Aorta (tissue), 5 donors: ENCODE results near the gene ZAR1. TPM values are rescaled to one million over a fixed set of nuclear protein-coding genes. Genes with fewer than 3 reads are reported as not detected.
"Not testable (repeated sequence)": the region's sequence is repeated elsewhere in the genome, so short reads cannot be mapped to it uniquely, and the experiment has no call there.

ENCODE experiments used
- ATAC-seq: fragments of 200-7000 bp; cut with Tn5 transposase; one replicate; pipeline ENCODE4 v1.9.1; 2022; ENCODE audit warnings: moderate library complexity; ENCODE audit not compliant: low FRiP score
- DNase-seq, 2 donors: peaks; one replicate each; pipeline ENCODE4 v3.0.0-alpha.2; 2020
- H3K27ac ChIP-seq, 2 donors: one replicate each; pipeline ENCODE4 v1.5.1; 2013; ENCODE audit warnings: low read length in 2 of 2, mild to moderate bottlenecking in 2 of 2, moderate library complexity in 2 of 2, control low read depth in 1 of 2, inconsistent platforms in 1 of 2, low read depth in 1 of 2
- H3K27me3 ChIP-seq, 2 donors: one replicate each; pipeline ENCODE4 v1.6.1; 2013; ENCODE audit warnings: control low read depth in 1 of 2, low read length in 1 of 2, mild to moderate bottlenecking in 1 of 2, moderate library complexity in 1 of 2; ENCODE audit not compliant: insufficient read depth in 2 of 2, control insufficient read depth in 1 of 2
- H3K36me3 ChIP-seq, 2 donors: one replicate each; pipeline ENCODE4 v1.6.1; 2013; ENCODE audit warnings: control low read depth in 1 of 2, low read length in 1 of 2, mild to moderate bottlenecking in 1 of 2; ENCODE audit not compliant: insufficient read depth in 2 of 2, control insufficient read depth in 1 of 2
- H3K4me1 ChIP-seq, 2 donors: one replicate each; pipeline ENCODE4 v1.6.1; 2013; ENCODE audit warnings: low read length in 2 of 2, control low read depth in 1 of 2, mild to moderate bottlenecking in 1 of 2, moderate library complexity in 1 of 2; ENCODE audit not compliant: insufficient read depth in 2 of 2, control insufficient read depth in 1 of 2
- H3K4me3 ChIP-seq, 2 donors: one replicate each; pipeline ENCODE4 v1.5.1; 2013; ENCODE audit warnings: low read length in 2 of 2, control low read depth in 1 of 2, mild to moderate bottlenecking in 1 of 2
- H3K9me3 ChIP-seq: one replicate; pipeline ENCODE4 v1.6.1; 2013; ENCODE audit warnings: mild to moderate bottlenecking, low read length; ENCODE audit not compliant: control insufficient read depth
- WGBS, 2 donors: extraction: QIAGEN DNeasy Blood & Tissue Kit; methylation state at CpG; one replicate each; pipeline ENCODE4 v1.1.7; 2013; 5-methylcytosine and 5-hydroxymethylcytosine counted together
- intact Hi-C, 2 donors: fragments of 100-400 bp; cut with DNase I; formaldehyde crosslinking; loops; one replicate each; pipeline versions ENCODE4 v1.14.2 to v1.15.0; 2022
- long read RNA-seq, 2 donors: library from polyadenylated mRNA; unstranded; transcript quantifications; one replicate each; pipeline ENCODE4 v2.0.0, GENCODE V29; 2020 to 2021
- polyA plus RNA-seq, 2 donors: library from polyadenylated mRNA; stranded (reverse); fragments of 200-250 nt; gene quantifications; one replicate each; pipeline ENCODE4 v1.2.3, GENCODE V29; 2013
- total RNA-seq, 2 donors: library from RNA; stranded (reverse); fragmentation: NEBNext Ultra II Directional; extraction: Animal tissue kit (Norgen Biotek cat#: 25700); gene quantifications; one replicate each; pipeline ENCODE4 v1.2.1, GENCODE V29; 2021
- donor health status: healthy with polysubstance abuse.
- donor health status: Bipolar disorder and iron deficiency.
- donor health status: DM: no; HTN: no; CAD: no.
- donor health status: DM: no; HTN: no; CAD: no.
- donor health status: DM: yes; HTN: yes; CAD: no.

Gene ZAR1, protein sequence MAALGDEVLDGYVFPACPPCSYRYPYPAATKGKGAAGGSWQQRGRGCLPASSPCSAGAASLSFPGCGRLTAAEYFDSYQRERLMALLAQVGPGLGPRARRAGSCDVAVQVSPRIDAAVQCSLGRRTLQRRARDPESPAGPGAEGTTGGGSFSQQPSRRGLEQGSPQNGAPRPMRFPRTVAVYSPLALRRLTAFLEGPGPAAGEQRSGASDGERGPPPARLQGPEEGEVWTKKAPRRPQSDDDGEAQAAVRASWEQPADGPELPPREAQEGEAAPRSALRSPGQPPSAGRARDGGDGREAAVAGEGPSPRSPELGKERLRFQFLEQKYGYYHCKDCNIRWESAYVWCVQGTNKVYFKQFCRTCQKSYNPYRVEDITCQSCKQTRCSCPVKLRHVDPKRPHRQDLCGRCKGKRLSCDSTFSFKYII
- total RNA-seq (not detected), polyA plus RNA-seq (not detected)
- long read RNA-seq, donor 1, result 0 reads
- long read RNA-seq, donor 2, result 0 reads

DNA sequence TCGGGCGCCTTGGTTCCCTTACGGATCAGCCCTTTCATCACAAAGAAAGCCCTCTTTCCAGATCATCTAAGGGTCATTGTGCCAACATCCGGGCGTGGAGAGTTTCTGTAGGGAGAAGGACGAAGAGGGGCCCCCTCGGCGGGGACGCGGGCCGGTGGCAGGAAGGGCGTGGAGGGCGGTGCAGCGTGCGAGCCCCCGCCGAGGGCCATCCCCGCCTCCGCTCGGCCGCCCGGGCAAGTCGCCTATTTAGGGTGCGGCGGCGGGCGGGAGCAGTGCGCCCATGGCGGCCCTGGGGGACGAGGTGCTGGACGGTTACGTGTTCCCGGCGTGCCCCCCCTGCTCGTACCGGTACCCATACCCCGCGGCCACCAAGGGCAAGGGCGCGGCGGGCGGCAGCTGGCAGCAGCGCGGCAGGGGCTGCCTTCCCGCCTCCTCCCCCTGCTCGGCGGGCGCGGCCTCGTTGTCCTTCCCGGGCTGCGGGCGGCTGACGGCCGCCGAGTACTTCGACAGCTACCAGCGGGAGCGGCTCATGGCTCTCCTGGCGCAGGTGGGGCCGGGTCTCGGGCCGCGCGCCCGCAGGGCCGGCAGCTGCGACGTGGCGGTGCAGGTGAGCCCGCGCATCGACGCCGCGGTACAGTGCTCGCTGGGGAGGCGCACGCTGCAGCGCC is at the start of gene ZAR1:
Gene ZAR1, plus strand, starts transcription at position 241 of the 668 bp plus-strand sequence. Its CDS starts 40 bp downstream, at position 281.
- ATAC-seq (no peak), DNase-seq (no peak)
- H3K4me3 ChIP-seq, result peak within 1 kb of the TSS in 1 of 2 donors; percentile 22
- 3% methylated on average over 52 to 80 of the region's 80 CpGs for WGBS, 2 donors
- H3K27ac ChIP-seq, result no peak within 1 kb of the TSS
- no peaks in the 10 kb centered on the region for H3K36me3 ChIP-seq
- intact Hi-C loops, result no loop called here
- no peaks in the 10 kb centered on the region for H3K27me3 ChIP-seq
- H3K9me3 ChIP-seq, result no peaks in the 10 kb centered on the region
- H3K4me1 ChIP-seq, result no peaks in the 10 kb centered on the region

DNA sequence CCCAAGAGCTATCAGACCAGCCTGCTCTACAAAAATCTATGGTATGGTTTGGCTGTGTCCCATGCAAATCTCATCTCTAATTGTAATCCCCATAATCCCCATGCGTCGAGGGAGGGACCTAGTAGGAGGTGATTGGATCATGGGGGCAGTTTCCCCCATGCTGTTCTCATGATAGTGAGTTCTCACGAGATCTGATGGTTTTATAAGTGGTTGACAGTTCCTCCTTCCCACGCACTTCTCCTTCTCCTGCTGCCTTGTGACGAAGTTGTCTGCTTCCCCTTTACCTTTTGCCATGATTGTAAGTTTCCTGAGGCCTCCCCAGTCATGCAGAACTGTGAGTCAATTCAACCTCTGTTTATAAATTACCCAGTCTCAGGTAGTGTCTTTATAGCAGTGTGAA is 49.1 kb upstream of the ZAR1 start:
- WGBS, 2 donors, result 87 to 92% methylated on average over 5 of the region's 5 CpGs
- not testable (repeated sequence) for H3K4me3 ChIP-seq, H3K36me3 ChIP-seq, H3K27ac ChIP-seq, H3K4me1 ChIP-seq, DNase-seq, H3K9me3 ChIP-seq, H3K27me3 ChIP-seq, ATAC-seq
- intact Hi-C loops, result loop anchor here in 1 of 2 donors (10.0 kb wide), 1 partner anchor 104 kb away; no protein-coding TSS in a partner anchor

DNA sequence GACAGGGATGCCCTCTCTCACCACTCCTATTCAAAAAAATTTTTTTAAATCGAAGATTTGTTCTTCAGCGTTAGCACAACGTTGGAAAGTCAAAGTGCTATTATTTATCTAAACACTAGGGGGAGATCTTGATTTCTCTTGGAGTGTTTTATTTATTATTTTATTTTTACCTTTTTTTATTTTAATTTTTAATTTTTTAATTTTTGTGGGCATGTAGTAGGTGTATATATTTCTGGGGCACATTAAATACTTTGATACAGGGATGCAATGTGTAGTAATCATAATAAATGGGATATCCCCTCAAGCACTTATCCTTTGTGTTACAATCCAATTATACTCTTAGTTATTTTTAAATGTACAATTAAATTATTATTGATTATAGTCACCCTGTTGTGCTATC is 44.3 kb upstream of the ZAR1 start:
- no peak overlapping the region for H3K27ac ChIP-seq
- H3K4me1 ChIP-seq, result no peaks in the 10 kb centered on the region
- H3K9me3 ChIP-seq, result no peaks in the 10 kb centered on the region
- 3 to 13% methylated on average over 3 of the region's 3 CpGs for WGBS, 2 donors
- no peaks in the 10 kb centered on the region for H3K36me3 ChIP-seq
- ATAC-seq (no peak), DNase-seq (no peak)
- H3K4me3 ChIP-seq, result no peak overlapping the region
- intact Hi-C loops, result loop anchor here in 1 of 2 donors (10.0 kb wide), 1 partner anchor 99 kb away; no protein-coding TSS in a partner anchor
- no peaks in the 10 kb centered on the region for H3K27me3 ChIP-seq

DNA sequence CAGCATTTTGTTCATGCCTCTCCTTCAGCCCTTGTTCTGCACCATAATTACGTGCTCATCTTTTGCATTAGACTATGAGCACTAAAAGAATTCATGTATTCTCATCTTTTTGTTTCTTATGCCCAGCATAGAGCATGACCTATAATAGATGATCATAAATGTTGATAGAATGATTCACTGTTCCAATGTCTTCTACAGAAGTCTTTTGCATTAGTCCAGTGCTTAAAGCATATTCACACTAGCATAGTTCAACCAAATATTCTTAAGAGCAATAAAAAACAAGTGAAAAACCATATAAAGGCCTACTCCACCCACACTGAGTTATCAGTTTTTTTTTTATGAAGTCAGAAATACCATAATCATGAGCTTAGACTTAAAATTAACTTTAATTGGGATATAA is 43.4 kb upstream of the ZAR1 start:
- no peak overlapping the region for H3K27ac ChIP-seq
- H3K36me3 ChIP-seq, result no peaks in the 10 kb centered on the region
- no peaks in the 10 kb centered on the region for H3K27me3 ChIP-seq
- intact Hi-C loops, result loop anchor here in 1 of 2 donors (10.0 kb wide), 1 partner anchor 98 kb away; no protein-coding TSS in a partner anchor
- no peak for ATAC-seq
- no peak for DNase-seq
- no peaks in the 10 kb centered on the region for H3K4me1 ChIP-seq
- WGBS, 2 donors, result 93% methylated on average over 1 of the region's 1 CpG
- no peak overlapping the region for H3K4me3 ChIP-seq
- no peaks in the 10 kb centered on the region for H3K9me3 ChIP-seq

DNA sequence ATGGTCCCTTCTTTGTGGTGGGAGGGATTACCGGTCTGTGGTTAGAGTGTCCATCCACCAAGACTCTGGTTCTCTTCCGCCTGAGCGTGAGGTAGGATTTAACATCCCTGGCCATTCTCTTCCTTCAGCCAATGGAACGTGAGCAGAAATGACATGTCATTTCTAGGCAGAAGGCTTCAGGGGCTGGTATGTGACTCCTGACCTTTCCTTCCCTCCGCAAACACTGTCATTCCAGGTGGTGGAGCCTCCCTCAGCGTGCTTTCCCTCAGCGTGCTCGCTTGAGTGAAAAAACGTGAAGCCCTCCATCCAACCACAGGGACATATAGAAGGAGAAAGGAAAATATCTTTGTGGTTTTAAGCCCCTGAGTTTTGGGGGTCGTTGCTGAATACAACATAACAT is 40.9 kb upstream of the ZAR1 start:
- Histone ChIP-seq H3K27me3 (no peaks in the 10 kb centered on the region), H3K4me3 (no peak overlapping the region), H3K9me3 (no peaks in the 10 kb centered on the region), H3K4me1 (no peaks in the 10 kb centered on the region), H3K27ac (no peak overlapping the region), H3K36me3 (no peaks in the 10 kb centered on the region)
- WGBS, 2 donors, result 86 to 89% methylated on average over 10 of the region's 10 CpGs
- intact Hi-C loops, result loop anchor here in 1 of 2 donors (10.0 kb wide), 1 partner anchor 96 kb away; no protein-coding TSS in a partner anchor
- ATAC-seq (no peak), DNase-seq (no peak)

DNA sequence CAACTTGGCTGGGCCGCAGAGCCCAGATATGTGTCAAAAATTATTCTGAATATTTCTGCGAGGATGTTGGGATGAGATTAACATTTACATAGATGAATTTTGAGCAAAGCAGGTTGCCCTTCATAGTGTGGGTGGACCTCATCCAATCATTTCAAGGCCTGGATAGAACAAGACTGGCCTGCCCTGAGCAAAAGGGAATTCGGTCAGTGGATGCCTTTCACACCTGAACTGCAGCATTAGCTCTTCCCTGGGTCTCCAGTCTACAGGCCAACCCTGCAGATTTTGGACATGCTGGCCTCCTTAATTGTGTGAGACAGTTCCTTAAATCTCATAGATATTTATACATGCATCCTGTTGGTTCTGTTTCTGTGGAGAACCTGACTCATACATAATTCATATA is 39.3 kb upstream of the ZAR1 start:
- no peak for DNase-seq
- Histone ChIP-seq H3K4me3 (no peak overlapping the region), H3K27ac (no peak overlapping the region), H3K4me1 (no peaks in the 10 kb centered on the region), H3K36me3 (no peaks in the 10 kb centered on the region), H3K9me3 (no peaks in the 10 kb centered on the region), H3K27me3 (no peaks in the 10 kb centered on the region)
- WGBS, 2 donors, result 96 to 97% methylated on average over 3 of the region's 3 CpGs
- ATAC-seq, result no peak
- intact Hi-C loops, result no loop called here

DNA sequence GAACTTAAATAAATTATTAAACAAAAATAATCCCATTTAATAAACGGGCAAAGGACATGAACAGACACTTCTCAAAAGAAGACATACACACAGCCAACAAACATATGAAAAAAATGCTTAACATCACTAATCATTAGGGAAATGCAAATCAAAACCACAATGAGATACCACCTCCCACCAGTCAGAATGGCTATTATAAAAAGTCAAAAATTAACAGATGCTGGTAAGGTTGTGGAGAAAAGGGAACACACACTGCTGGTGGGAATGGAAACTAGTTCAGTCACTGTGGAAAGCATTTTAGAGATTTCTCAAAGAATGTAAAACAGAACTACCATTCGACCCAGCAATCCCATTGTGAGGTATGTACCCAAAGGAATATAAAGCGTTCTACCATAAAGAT is 38.4 kb upstream of the ZAR1 start:
- intact Hi-C loops, H3K27me3 ChIP-seq, H3K27ac ChIP-seq, H3K36me3 ChIP-seq, H3K4me3 ChIP-seq, DNase-seq, ATAC-seq, H3K4me1 ChIP-seq, H3K9me3 ChIP-seq: not testable (repeated sequence)
- 85 to 96% methylated on average over 3 of the region's 3 CpGs for WGBS, 2 donors

DNA sequence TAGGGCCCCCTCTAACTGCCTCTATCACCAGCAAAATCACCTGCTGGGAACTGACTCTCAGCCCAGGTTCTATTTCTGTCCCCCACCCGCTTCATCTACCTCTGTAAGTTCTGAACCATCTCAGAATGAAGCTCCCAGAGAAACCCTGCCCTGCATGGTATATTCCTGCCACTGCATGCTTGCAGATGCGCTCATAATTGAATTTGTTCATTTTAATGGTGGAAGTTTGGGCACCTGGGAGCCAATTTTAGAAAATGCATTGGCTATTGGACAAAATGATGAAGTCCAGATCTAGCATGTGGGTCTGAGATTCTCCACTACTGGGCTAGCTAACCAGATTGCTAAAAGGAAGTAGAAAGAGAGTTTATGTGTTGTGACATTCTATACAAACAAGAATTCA is 35.5 kb upstream of the ZAR1 start:
- ATAC-seq (no peak), DNase-seq (no peak)
- H3K27ac ChIP-seq, result no peak overlapping the region
- no peak overlapping the region for H3K4me3 ChIP-seq
- H3K27me3 ChIP-seq, result no peaks in the 10 kb centered on the region
- H3K9me3 ChIP-seq, result no peaks in the 10 kb centered on the region
- H3K4me1 ChIP-seq, result no peaks in the 10 kb centered on the region
- WGBS, 2 donors, result 95 to 97% methylated on average over 2 of the region's 2 CpGs
- intact Hi-C loops, result no loop called here
- no peaks in the 10 kb centered on the region for H3K36me3 ChIP-seq
